Measurements from ENCODE around the gene PHOX2B.
"Not testable (repeated sequence)": the region's sequence is repeated elsewhere in the genome, so short reads cannot be mapped to it uniquely, and the experiment has no call there.

PHOX2B gene

DNA sequence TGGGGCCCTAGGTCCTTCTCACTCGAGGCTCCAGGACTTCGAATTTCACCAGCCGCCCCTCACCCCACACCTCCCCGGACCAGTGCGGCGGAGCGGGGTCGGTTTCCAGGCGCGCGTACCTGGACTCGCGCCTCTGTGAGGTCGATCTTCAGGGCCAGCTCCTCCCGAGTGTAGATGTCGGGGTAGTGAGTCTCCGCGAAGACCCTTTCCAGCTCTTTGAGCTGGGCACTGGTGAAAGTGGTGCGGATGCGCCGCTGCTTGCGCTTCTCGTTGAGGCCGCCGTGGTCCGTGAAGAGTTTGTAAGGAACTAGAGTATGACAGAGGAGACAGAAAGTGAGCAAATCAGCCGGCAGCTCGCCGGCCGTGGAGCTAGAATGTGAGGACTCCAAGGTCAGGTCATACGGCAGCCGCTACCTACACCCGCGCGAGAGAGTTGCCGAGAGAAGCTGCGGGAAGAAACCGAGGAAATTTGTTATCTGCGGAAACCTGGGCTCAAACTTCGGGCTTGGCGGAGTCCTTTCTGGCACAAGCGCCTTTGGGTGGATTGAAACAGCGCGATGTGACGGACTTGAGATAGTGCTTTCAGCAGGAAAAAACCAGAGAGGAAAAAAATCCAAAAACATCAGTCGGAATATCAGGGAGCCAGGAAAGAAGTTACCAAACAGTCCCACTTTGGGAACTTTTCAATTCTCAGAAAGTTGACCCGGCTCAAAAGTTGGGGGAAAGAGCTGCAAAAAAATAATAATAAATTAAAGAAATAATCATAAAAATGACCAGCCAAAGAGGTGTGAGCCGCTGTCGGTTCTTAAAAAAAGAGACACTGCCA lies 1.1 kb downstream of the PHOX2B start:
- DNase-seq = no peak

DNA sequence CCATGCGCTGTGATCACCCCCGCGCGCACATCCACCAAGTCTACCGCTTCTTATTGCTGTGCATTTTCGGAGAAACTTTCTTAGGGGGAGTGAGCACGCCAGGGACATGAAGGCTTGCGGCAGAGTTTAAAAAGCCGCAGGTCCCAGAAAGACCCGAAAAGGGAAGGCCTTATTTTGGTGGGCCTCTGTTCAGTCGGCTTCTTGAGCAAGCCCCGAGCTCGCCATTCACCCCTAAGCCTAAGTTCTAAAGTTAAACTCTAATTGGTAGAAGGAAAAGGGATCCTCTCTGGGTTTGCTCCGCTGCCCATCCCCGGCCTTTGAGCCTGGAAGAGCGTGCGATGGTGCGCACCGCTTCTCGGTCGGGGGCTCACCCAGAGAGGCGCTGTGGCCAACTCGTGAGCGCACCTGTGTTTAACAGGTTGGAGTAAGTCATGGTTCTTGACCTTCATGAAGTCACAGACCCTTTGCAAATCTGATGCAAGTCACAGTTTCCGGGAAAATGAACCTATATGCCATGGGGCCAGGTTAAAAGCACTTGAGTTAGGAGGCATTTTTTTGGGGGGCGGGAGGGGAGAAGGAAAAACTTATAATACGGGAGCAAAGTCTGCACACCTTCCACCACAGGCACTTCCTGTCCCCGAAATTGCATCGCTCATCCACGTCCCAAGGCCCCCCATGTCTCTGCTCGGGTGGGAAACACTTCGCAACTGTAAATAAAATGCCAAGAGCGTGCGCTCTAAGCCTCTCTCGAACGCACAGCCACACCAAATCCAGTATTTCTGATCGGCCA lies 1.9 kb downstream of the PHOX2B start:
- DNase-seq = no peak

DNA sequence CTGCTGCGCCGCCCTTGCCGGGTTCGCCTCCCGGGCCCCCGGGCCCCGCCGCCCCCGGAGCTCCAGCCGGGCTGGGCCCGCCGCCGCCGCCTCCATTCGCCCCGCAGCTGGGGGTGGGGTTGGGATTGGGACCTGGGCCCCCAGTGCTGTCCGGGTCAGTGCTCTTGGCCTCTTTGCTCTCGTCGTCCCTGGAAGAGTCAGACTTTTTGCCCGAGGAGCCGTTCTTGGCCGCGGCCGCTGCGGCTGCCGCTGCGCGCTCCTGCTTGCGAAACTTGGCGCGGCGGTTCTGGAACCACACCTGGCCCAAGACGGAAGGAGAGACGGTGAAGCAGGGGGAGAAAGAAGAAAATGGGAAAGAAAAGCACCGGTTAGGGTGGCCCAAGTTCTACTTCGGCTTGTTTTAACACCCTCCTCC lies 2.5 kb downstream of the PHOX2B start:
- no peak for DNase-seq

DNA sequence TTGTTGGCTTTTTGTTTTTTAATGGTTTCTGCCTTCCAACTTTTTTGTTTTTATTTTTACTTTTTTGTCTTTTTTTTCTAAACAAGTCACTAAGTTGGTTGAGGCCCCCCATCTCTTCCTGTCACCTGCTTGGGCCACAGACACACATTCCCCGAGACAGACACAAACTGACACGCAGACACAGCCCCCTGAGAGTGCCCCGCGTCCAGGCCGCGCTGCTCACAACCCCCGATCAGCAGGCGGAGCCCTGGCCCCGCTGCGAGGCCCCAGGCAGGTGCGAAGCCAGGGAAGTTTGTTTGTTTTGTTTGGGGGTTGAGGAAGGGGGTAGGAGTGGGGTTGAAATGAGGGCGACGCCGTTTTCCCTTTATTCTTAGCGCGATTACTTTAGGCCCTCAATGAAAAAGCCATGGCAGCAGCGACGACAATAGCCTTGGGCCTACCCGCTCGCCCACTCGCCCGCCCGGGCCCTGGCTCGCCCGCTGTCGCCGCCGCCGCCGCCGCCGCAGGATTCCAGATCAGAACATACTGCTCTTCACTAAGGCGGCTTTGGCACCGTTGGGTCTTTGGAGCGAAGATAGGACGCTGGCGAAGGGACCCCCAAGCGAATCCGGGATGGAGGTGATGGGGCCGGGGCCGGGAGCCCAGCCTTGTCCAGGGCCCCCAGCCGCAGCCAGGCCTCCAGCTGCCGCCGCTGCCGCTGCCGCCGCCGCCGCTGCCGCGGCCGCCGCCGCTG lies 3.1 kb downstream of the PHOX2B start:
- DNase-seq = no peak

DNA sequence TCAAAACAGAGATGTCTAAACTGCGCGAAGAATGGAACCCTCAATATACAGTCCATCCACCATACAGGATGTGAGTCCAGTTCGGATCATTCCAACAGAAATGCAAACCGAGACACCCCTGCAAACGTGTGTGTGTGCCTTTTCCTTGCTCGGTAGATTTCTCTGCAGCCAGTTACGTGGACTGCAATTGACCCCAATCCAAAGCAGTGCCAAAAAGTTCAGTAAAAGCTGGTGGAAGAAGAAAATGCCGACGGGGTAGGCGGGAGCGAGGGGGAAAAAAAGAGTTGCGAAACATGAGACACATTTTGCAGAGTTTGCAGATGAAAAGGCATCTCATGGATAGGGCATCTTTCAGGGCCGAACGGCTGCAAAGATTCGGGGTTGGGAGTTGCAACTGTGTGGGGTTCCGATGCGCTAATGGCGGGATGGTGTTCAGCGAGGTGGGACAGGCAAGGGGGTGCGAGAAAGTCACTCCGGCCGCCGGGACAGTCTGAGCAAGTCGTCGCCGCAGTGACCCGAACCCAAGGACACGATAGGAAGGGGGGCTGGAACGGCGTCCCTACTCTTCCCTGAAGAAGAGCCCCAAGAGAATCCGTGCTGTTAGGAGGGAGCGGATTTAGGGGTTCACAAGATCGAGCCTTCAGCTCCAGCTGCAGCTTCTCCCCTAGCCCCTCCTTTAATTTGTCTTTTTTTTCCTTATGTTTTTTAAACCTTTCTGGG lies 3.8 kb downstream of the PHOX2B start:
- DNase-seq = no peak

DNA sequence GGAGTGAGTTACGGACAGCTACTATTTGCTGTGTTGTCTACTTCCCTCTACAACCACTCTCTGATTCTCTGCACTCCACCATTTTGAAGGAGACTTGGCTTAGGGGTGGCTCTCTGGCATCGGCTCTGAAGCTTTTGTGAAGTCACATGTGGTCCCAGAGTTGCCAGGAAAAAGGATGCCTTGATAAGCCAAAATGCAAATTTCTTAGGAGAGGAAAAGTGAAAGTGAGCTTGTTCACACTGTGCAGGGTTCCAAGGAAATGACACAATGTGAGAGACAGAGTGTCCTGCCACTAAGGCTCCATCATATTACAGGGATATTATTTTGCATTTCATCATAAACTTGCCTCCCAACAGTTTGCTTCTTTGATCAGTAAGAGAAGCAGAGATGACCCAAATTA lies 7.2 kb downstream of the PHOX2B start:
- no peak for DNase-seq

DNA sequence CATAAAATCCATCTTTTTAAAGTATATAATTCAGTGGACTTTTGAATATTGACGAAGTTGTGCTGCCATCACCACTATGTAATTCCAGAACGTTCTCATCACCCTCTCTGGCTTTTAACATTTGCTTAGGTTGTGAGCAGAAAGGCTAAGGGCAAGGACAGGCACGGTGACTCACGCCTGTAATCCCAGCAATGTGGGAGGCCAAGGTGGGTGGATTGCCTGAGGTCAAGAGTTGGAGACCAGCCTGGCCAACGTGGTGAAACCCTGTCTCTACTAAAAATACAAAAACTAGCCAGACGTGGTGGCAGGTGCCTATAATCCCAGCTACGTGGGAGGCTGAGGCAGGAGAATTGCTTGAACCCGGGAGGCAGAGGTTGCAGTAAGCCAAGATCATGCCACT lies 11.0 kb downstream of the PHOX2B start:
- DNase-seq = not testable (repeated sequence)

DNA sequence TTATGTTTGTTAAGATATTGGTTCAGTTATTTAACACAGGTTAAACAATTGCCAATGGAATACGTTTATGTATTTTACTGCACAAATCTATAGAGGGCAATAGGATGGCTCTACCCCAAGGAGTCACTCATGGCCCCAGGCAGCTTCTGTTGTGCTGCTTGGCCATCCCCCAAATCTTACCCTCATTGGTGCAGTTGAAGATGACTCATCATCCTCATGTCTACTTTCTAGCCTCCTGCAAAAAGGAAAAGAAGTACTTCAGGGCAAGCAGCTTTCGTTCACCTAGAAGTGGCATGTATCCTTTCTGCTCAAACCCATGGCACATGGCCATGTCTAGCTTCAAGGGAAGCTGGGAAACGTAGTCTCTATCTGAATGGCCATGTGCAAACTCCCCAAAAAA lies 14.2 kb downstream of the PHOX2B start:
- no peak for DNase-seq

DNA sequence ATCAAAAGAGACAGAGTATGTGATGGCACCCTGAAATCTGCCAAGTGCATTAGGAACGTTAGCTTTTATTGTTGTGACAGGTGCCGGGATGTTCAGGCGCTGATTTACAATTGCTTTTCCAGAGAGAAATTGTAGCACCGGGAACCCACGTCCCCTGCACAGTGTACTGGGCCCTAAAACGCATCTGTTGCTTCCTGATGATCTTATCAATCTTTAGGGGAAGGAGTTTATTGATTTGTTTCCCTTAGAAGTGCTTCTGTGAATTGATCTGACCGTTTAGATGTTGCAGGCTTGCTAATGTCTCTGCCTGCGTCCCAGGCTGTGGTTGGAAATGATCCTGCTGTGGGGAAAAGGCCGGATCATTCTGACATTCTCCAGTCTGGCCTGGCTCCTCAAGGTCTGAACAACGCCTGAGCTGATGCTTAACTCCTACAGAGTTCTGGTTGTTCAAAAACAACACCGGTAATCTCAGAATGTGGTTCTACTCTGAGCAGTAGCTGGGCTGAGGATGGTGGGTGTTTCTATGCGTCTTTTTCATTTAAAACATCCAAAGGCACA lies 16.9 kb downstream of the PHOX2B start:
- no peak for DNase-seq

DNA sequence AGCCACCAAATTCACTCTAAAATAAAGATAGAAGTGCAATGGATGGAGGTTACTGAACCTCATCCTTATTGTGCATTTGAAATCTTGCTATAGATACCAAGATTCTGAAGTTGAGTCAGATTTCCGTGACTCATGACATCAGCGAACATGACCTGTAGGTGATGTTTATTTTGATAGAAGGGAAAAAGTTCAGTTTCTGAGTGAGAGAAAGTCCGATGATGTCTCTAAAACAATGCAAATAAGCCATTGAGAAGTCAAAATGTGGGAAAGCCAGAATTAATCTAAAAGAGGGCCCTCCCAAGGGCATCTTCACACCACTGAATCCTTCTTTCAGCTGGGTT lies 20.0 kb downstream of the PHOX2B start:
- no peak for DNase-seq

DNA sequence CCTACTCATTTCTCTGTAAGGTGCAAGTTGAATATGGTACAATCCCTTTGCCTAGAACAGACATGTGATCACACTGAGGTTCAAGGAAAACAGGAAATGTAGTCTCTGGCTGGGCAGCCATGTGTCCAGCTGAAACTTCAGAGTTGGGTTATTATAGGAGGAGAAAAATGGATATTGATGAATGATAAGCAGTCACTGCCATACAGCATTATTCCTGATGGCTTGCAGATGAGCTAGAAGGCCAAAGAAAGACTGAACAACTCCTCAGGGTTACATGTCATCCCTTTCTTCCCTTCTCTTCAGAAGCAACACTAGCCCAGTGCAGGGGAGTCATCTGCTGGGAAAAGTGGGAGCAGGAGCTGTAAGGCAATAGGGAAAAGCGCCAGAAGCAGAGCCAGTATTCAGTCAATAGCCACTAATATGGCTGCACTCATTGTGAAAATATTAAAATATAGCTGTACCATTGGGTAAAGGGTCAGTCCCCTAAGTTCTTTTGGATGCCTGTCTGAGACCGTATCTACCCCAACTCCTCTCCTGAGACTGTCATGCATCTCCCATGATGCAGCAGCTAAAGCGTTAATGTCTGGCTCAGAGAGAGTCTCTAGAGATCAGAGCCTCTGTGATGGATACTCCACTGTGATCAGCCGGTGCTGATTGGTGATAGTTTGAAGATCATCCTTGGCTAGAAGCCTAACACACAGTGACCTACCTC lies 20.5 kb downstream of the PHOX2B start:
- DNase-seq = no peak

DNA sequence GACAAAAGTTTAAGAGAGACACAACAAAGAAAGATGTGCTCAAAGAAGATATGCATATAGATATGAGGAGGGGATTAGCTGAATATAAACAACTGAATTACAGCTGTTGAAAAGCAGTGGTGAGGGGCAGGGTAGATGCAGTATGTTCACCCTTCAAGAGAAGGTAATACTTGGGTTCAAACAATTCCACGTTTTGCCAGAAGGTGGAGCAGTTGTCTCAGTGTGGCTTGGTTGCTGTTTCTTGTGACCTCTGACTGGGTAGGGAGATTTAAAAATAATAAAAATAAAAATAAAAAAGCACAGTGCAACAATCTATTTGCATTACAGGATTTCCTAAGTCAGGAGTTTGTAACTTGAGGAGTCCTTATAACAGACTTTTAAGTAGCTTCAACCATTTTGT lies 23.3 kb downstream of the PHOX2B start:
- no peak for DNase-seq

DNA sequence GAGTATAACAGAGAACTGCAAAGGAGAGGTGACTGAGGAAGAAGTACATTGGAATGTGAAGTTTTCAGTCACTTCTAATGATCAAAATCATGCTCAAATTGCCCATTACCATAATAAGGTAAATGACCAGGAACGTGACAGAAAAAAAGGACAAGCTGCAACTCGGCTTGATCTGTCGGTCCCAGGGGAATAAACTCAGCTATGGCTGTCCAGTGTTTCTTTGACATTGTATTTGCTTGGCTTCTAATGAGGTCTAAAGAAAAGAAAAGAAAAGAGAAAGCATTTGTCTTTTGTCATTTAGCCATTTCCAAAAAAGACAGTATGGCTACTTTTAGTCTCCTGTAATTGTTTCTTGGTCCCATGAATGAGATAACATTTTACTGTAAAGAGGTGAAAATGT lies 25.2 kb downstream of the PHOX2B start:
- DNase-seq = no peak

DNA sequence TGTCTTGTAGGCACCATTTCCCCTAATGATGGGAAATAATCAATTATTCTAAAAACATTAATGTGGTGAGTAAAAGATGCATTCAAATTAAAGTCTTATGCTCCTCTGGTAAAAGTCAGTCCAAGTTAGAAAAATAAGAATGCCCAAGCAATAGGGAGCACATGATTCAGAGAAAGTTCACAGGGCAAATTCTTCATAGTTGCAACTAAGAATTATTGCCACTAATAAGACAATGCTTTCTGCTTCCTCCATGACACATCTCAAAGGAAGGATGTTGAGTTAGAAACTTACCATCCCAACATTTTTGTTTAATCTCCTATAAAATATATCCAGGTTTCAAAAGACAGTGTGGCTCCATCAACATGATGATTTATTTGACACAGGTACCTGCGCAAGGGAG lies 26.3 kb downstream of the PHOX2B start:
- no peak for DNase-seq

DNA sequence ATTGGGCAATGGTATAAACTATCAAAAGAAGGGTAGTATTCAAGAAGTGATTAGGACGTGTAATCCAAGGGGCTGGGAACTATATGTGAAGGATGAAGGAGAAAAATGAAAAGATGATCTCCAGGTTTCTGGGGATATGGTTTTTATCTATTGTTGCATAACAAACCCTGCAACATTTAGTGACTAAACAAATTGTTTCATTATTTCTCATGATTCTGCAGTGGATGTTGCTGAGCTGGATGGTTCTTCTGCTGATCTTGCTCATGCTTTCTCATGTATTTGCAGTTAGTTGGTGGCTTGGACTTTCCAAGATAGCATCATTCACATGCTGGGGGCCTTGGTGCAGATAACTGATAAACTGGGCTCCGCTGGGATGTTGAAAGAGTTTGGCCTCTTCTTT lies 29.1 kb downstream of the PHOX2B start:
- DNase-seq = no peak

DNA sequence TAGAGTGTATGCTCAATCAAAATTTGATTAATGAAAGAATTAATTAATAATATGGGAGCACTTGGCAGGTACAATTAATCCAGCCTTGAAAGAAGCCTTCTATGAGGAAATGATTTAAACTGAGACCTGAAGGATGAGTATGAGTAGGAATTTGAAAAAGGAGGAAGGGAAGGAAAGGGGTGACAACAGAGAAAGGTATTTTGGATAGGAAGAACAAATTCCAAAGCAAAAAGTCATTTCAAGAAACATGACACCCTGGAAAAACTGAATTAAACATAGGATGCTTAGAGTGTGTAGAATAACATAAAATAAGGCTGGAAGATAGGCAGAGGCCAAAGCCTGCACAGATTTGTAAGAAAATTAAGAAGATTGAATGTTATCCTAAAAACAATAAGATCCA lies 29.6 kb downstream of the PHOX2B start:
- no peak for DNase-seq

DNA sequence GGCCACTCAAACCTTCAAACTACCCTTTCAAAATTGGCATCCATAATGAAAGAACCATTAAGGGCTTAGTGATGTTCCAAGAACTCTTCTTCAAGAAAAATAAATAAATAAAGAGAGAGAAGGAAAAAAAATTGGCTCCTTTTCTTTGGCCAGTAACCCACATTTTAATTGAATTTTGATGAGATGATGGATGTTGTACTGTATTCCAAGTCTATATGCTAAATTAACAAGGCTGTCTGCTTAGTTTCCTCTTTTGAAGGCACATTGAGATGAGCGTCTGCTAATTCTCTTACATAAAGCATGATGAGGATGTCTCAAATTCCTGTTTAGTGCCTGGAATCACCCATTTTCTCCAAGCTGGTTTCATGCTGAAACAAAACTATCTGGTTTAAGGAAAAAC lies 33.4 kb downstream of the PHOX2B start:
- DNase-seq = no peak

DNA sequence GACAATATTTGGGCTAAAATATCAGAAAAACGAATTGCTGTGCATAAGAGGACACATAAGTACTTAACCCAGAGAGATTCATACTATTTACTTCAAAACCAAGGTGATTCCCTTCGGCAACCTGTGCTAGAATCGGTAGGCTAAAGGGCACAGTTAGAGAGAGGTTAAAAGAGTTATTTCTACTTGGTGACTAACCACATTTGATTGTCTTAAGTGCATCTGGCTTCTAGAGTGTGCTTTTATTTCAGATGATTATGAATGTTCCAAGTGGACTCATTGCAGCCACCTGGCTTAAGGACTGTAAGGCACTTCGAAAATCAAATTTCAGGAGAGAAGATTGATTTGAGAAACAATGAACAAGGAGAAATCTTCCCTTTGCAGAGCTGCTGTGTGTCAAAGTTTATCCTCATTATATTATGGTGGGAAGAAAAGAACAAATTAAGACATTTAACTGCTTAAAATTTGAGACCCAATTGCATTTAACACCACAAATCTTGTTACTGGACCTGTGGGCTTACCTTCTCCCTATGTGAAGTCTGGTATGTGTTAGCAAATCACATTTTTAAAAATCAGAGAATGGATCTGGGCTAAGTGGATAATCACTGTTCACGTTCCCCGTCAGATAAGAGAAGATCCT lies 34.0 kb downstream of the PHOX2B start:
- no peak for DNase-seq

DNA sequence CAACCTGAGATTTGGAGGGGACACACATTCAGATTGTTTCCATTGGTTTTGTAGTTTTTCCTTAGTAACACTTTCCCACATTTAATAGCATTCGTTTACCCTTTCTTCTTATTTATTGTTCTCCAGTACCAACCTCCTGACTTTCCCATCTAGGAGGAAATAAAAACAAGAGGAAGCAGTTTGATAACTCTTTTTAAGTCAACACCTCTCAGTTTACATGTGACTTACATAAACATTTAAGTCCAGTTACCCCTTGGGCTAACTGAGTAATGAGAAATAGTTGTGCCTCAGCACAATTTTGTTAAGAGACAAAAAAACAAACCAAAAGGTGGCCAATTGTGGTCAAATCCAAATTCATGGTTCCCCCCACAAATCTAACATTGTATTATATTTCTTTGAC lies 34.8 kb downstream of the PHOX2B start:
- DNase-seq = no peak

DNA sequence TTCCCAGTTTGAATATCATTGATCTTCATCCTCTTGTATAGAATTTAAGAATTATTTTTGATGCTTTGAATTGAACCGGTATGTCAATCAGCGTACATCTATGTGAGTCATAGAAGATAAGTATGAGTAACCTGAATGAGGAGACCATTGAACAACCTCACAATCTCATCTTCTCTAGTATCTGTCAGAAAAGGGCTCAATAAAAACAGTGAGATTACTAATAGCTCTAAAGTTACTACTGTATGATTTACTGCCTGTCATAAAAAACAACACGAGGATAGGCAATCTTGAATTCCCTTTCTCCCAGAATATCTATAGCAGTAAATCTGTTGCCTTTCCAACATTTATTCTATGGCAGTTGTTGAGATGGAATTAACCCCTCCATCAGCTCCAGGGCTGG lies 36.1 kb downstream of the PHOX2B start:
- no peak for DNase-seq

DNA sequence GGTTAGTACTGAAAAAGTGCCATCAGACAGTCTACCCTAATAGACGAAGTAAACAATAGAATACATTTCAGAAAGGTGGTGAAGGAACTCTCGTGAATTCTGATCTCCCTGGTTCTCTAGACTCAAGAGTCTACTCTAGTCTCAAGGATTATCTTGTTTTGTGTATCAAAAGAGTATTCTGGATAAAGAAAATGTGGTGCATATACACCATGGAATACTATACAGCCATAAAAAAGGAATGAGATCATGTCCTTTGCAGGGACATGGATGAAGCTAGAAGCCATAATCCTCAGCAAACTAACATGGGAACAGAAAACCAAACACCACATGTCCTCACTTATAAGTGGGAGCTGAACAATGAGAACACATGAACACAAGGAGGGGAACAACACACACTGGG lies 36.9 kb downstream of the PHOX2B start:
- DNase-seq = not testable (repeated sequence)

Data from activated CD4-positive, CD25-positive, alpha-beta regulatory T cell treated with anti-CD3 and anti-CD28 coated beads, Interleukin-2, amount 50 U/mL, for 72 hours (primary cell).